Endodermal cell (in vitro differentiated cells): ENCODE results near the gene ZNF397. TPM values are rescaled to one million over a fixed set of nuclear protein-coding genes. Genes with fewer than 3 reads are reported as not detected.
A peak's percentile ranks its signal among the peaks of the same experiment; 100 is the strongest.
"Not testable (repeated sequence)": the region's sequence is repeated elsewhere in the genome, so short reads cannot be mapped to it uniquely, and the experiment has no call there.

ENCODE experiments used
- DNase-seq: peaks from one replicate; pipeline ENCODE4 v3.0.0-alpha.2; 2017
- H3K27ac ChIP-seq: 2 replicates; pipeline ENCODE4 v1.5.1; 2013; ENCODE audit warnings: mild to moderate bottlenecking, low read depth, low read length, moderate library complexity
- H3K27me3 ChIP-seq: 2 replicates; pipeline ENCODE4 v1.6.1; 2013; ENCODE audit warnings: mild to moderate bottlenecking, low read length, moderate library complexity; ENCODE audit not compliant: insufficient read depth, control insufficient read depth, poor library complexity, severe bottlenecking
- H3K36me3 ChIP-seq: 2 replicates; pipeline ENCODE4 v1.7.0; 2013; ENCODE audit warnings: mild to moderate bottlenecking, low read length, moderate library complexity; ENCODE audit not compliant: control insufficient read depth, insufficient read depth
- H3K4me1 ChIP-seq: one replicate; pipeline ENCODE4 v1.7.0; 2013; ENCODE audit warnings: low read length; ENCODE audit not compliant: control insufficient read depth, insufficient read depth
- H3K4me3 ChIP-seq: 2 replicates; pipeline ENCODE4 v1.5.1; 2013; ENCODE audit warnings: mild to moderate bottlenecking, low read length, moderate library complexity
- H3K9ac ChIP-seq: 2 replicates; pipeline ENCODE4 v1.6.1; 2013; ENCODE audit warnings: mild to moderate bottlenecking, low read length, moderate library complexity; ENCODE audit not compliant: poor library complexity, severe bottlenecking; ENCODE audit errors: extremely low read depth
- H3K9me3 ChIP-seq: 2 replicates; pipeline ENCODE4 v1.6.1; 2013; ENCODE audit warnings: mild to moderate bottlenecking, low read length, moderate library complexity; ENCODE audit not compliant: control insufficient read depth
- H3K27ac Mint-ChIP-seq: 2 replicates; pipeline ENCODE4 v1.8.0; 2020; ENCODE audit warnings: mixed read lengths
- H3K27me3 Mint-ChIP-seq: 2 replicates; pipeline ENCODE4 v1.8.0; 2021; ENCODE audit warnings: mild to moderate bottlenecking, mixed read lengths; ENCODE audit not compliant: insufficient read depth
- H3K36me3 Mint-ChIP-seq: 2 replicates; pipeline ENCODE4 v1.8.0; 2020; ENCODE audit warnings: low read depth, mixed read lengths
- H3K4me1 Mint-ChIP-seq: 2 replicates; pipeline ENCODE4 v1.8.0; 2020; ENCODE audit warnings: mixed read lengths
- H3K4me3 Mint-ChIP-seq: 2 replicates; pipeline ENCODE4 v1.8.0; 2020; ENCODE audit warnings: mild to moderate bottlenecking, moderate library complexity, mixed read lengths
- H3K9me3 Mint-ChIP-seq: 2 replicates; pipeline ENCODE4 v1.8.0; 2020; ENCODE audit warnings: mild to moderate bottlenecking, mixed read lengths
- CTCF ChIP-seq: fragments of 200-600 bp; sonication (generic); conservative IDR thresholded peaks from 2 replicates; pipeline ENCODE4 v1.5.0; 2021; ENCODE audit warnings: antibody characterized with exemption, mild to moderate bottlenecking
- WGBS, 2 experiments: methylation state at CpG; one replicate each; pipeline versions ENCODE4 v1.1.5 to v1.1.7; 2013; ENCODE audit warnings: missing lambda C conversion rate in 2 of 2, mixed read lengths in 1 of 2; ENCODE audit not compliant: insufficient coverage in 1 of 2, insufficient read length in 1 of 2; 5-methylcytosine and 5-hydroxymethylcytosine counted together
- total RNA-seq, 2 donors: library from RNA; stranded (reverse); fragmentation: NEBNext Ultra II Directional in 1 of 2; extraction: Animal tissue kit (Norgen Biotek cat#: 25700) in 1 of 2; gene quantifications; 2 replicates in 1 of 2; 3 replicates in 1 of 2; pipeline ENCODE4 v1.2.1, GENCODE V29; 2021

The ZNF397 gene
- total RNA-seq, 2 donors from 2014 or later: 44.1 to 64.6 TPM

DNA sequence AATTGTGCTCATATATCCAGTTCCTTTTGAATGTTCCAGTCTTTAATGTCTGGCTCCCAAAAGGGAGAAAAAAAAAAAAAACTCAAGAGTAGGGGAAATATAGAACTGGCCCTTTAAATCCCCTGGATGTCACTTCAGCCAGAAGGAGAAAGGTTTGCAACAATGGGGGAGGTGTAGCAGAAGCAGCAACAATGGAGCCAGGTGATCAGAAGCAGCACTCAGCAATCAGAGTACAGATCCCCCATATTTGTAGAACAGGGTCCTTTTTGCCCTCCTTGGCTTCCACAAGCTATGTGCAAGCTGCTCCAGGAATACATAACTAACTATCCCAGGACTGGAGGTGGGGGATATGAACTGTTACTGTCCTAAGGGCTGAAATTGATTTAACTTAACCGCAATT lies 25.8 kb upstream of the ZNF397 start:
- Histone ChIP-seq H3K4me1 (peaks cover 6% of the 10 kb centered on the region), H3K36me3 (no peaks in the 10 kb centered on the region), H3K27ac (no peak overlapping the region), H3K9ac (no peak overlapping the region), H3K9me3 (no peaks in the 10 kb centered on the region), H3K4me3 (peak overlapping the region; percentile 30), H3K27me3 (no peaks in the 10 kb centered on the region)
- Mint-ChIP-seq H3K27ac (peak overlapping the region; percentile 75), H3K4me3 (peak overlapping the region; percentile 37), H3K27me3 (no peaks in the 10 kb centered on the region), H3K36me3 (no peaks in the 10 kb centered on the region), H3K4me1 (peaks cover 38% of the 10 kb centered on the region), H3K9me3 (peaks cover 1% of the 10 kb centered on the region)
- 73 to 86% methylated on average over 1 of the region's 1 CpG for WGBS, 2 experiments
- no peak for TF ChIP-seq CTCF
- DNase-seq: peak; percentile 73

GRCh38 chr18:35216611-35217010 lies 24.2 kb upstream of the ZNF397 start:
- WGBS, 2 experiments: 68 to 81% methylated on average over 9 to 10 of the region's 10 CpGs
- H3K4me1 ChIP-seq, H3K27ac ChIP-seq, H3K9me3 Mint-ChIP-seq, H3K27me3 Mint-ChIP-seq, H3K36me3 Mint-ChIP-seq, DNase-seq, H3K9ac ChIP-seq, H3K27me3 ChIP-seq, H3K4me3 ChIP-seq, H3K9me3 ChIP-seq, H3K36me3 ChIP-seq: not testable (repeated sequence)
- Mint-ChIP-seq H3K27ac (peak overlapping the region; percentile 93), H3K4me3 (peak overlapping the region; percentile 60), H3K4me1 (peaks cover 38% of the 10 kb centered on the region)

- H3K9me3 ChIP-seq, H3K27ac ChIP-seq, H3K4me1 ChIP-seq, H3K36me3 Mint-ChIP-seq, DNase-seq, H3K4me3 Mint-ChIP-seq, H3K4me3 ChIP-seq, H3K36me3 ChIP-seq, H3K9ac ChIP-seq, H3K9me3 Mint-ChIP-seq, H3K27me3 Mint-ChIP-seq, H3K27ac Mint-ChIP-seq, H3K27me3 ChIP-seq: not testable (repeated sequence)
- H3K4me1 Mint-ChIP-seq: peaks cover 40% of the 10 kb centered on the region
- 95 to 96% methylated on average over 4 of the region's 4 CpGs for whole genome bisulfite sequencing, 2 experiments
Measured at GRCh38 chr18:35219331-35219730, 21.5 kb upstream of the ZNF397 start.

- peaks cover 30% of the 10 kb centered on the region for H3K4me1 Mint-ChIP-seq
- 81 to 89% methylated on average over 6 of the region's 6 CpGs for WGBS, 2 experiments
- no peak for TF ChIP-seq CTCF
Measured at GRCh38 chr18:35220424-35220823, 20.4 kb upstream of the ZNF397 start.

More at GRCh38 chr18:35220424-35220823, 20.4 kb upstream of the ZNF397 start:
- no peak for DNase-seq
- no peaks in the 10 kb centered on the region for H3K36me3 ChIP-seq
- Mint-ChIP-seq H3K36me3 (no peaks in the 10 kb centered on the region), H3K27ac (no peak overlapping the region), H3K9me3 (no peaks in the 10 kb centered on the region), H3K4me3 (no peak overlapping the region), H3K27me3 (no peaks in the 10 kb centered on the region)
- H3K27ac ChIP-seq: no peak overlapping the region
- no peaks in the 10 kb centered on the region for H3K9me3 ChIP-seq
- H3K4me1 ChIP-seq: peaks cover 2% of the 10 kb centered on the region
- H3K9ac ChIP-seq: no peak overlapping the region
- H3K27me3 ChIP-seq: no peaks in the 10 kb centered on the region
- H3K4me3 ChIP-seq: no peak overlapping the region
